Upper lobe of right lung (tissue), 1 donor: Measurements from ENCODE around the gene BCOR. TPM values are rescaled to one million over a fixed set of nuclear protein-coding genes. Genes with fewer than 3 reads are reported as not detected.

Experiments used
- ATAC-seq: fragments of 200-7000 bp; cut with Tn5 transposase; one replicate; pipeline ENCODE4 v1.9.1; 2020; ENCODE audit warnings: mild to moderate bottlenecking, moderate library complexity
- DNase-seq: peaks from one replicate; pipeline ENCODE4 v3.0.0-alpha.2; 2020
- H3K27ac ChIP-seq: fragments of 200-600 bp; one replicate; pipeline ENCODE4 v1.8.0; 2022
- H3K27me3 ChIP-seq: fragments of 200-600 bp; one replicate; pipeline ENCODE4 v1.8.0; 2022; ENCODE audit warnings: mild to moderate bottlenecking
- H3K36me3 ChIP-seq: fragments of 200-600 bp; one replicate; pipeline ENCODE4 v1.8.0; 2022
- H3K4me1 ChIP-seq: fragments of 200-600 bp; one replicate; pipeline ENCODE4 v1.8.0; 2022
- H3K4me3 ChIP-seq: fragments of 200-600 bp; one replicate; pipeline ENCODE4 v1.8.0; 2022; ENCODE audit warnings: mild to moderate bottlenecking
- H3K9me3 ChIP-seq: fragments of 200-600 bp; one replicate; pipeline ENCODE4 v1.8.0; 2022
- intact Hi-C: fragments of 100-400 bp; cut with DNase I; formaldehyde crosslinking; loops from one replicate; pipeline ENCODE4 v1.11.0; 2022
- total RNA-seq: library from RNA; stranded (reverse); fragmentation: NEBNext Ultra II Directional; extraction: Animal tissue kit (Norgen Biotek cat#: 25700); gene quantifications from one replicate; pipeline ENCODE4 v1.2.1, GENCODE V29; 2021
- TF ChIP-seq, protein P1 (sequence below): fragments of 200-600 bp; IDR thresholded peaks from one replicate; pipeline ENCODE4 v1.8.0; 2022; ENCODE audit warnings: antibody characterized with exemption
- donor health status: DM: no; HTN: yes; CAD: no; lungs with severe emphysema.

Gene BCOR
- total RNA-seq, 1 donor from 2014 or later = 26.1 TPM

DNA sequence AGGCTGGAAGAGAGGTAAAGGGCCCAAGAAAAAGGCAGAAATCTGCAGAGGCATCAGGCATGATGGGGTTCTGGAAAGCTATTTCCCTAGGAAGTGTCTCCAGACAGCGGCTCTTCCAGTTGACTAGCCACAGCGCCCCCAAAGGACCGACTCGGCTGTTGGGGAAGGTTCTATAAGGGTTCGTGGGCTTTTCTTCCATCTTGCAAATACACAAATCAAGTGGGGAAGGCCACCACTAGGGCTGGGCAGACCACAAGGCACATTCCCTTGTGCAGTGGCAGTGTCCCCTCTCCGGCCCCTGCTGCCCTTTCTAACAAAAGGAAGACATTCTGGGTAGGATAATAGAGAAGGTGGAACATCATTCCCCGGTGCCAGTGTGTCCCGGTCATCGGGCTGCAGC lies 18.2 kb downstream of the BCOR start:
- no peak overlapping the region for H3K4me3 ChIP-seq
- TF ChIP-seq, protein P1, sequence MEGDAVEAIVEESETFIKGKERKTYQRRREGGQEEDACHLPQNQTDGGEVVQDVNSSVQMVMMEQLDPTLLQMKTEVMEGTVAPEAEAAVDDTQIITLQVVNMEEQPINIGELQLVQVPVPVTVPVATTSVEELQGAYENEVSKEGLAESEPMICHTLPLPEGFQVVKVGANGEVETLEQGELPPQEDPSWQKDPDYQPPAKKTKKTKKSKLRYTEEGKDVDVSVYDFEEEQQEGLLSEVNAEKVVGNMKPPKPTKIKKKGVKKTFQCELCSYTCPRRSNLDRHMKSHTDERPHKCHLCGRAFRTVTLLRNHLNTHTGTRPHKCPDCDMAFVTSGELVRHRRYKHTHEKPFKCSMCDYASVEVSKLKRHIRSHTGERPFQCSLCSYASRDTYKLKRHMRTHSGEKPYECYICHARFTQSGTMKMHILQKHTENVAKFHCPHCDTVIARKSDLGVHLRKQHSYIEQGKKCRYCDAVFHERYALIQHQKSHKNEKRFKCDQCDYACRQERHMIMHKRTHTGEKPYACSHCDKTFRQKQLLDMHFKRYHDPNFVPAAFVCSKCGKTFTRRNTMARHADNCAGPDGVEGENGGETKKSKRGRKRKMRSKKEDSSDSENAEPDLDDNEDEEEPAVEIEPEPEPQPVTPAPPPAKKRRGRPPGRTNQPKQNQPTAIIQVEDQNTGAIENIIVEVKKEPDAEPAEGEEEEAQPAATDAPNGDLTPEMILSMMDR = no peak
- H3K4me1 ChIP-seq = peaks cover 2% of the 10 kb centered on the region
- DNase-seq = no peak
- intact Hi-C loops = no loop called here
- peaks cover 9% of the 10 kb centered on the region for H3K36me3 ChIP-seq
- H3K27ac ChIP-seq = no peak overlapping the region
- H3K9me3 ChIP-seq = no peaks in the 10 kb centered on the region
- ATAC-seq = no peak
- no peaks in the 10 kb centered on the region for H3K27me3 ChIP-seq

DNA sequence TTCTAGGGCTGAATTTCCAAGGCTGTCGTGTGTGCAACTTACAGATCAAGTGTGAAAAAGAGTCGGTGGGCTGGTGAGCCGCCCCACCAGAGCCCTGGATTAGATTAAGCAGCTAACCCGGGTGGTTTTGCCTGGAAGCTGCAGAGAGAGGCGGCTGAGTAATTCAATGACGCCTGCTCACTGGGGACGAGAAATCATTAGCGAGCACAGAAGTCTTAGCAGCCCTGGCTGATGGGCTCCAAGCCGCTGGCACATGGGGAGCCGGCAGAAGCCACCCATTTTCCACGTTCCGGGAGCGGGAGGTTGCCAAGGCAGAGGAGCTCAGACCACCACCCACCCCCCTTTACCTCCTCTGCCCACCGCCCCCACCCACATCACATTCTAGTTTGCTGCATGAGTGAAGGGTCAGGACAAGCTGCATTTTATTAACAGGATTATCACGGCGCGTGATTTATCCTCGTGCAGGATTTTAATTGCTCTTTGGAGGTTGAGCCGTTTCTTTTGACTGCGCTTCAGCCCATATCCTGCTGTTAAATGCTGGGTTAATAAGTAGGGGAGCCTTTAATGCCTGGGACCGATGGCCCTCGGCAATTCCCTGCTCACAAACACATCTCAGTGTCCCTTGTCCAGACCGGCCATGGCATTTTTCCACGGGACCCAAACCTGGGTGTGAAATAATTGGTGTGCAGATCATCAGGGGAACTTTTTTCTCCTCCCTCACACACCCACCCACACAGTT lies 19.1 kb downstream of the BCOR start:
- H3K27ac ChIP-seq = no peak overlapping the region
- intact Hi-C loops = no loop called here
- DNase-seq (no peak), ATAC-seq (no peak)
- H3K4me3 ChIP-seq = no peak overlapping the region
- no peaks in the 10 kb centered on the region for H3K9me3 ChIP-seq
- peaks cover 16% of the 10 kb centered on the region for H3K36me3 ChIP-seq
- TF ChIP-seq, protein P1 = no peak
- no peaks in the 10 kb centered on the region for H3K27me3 ChIP-seq
- H3K4me1 ChIP-seq = peaks cover 2% of the 10 kb centered on the region

DNA sequence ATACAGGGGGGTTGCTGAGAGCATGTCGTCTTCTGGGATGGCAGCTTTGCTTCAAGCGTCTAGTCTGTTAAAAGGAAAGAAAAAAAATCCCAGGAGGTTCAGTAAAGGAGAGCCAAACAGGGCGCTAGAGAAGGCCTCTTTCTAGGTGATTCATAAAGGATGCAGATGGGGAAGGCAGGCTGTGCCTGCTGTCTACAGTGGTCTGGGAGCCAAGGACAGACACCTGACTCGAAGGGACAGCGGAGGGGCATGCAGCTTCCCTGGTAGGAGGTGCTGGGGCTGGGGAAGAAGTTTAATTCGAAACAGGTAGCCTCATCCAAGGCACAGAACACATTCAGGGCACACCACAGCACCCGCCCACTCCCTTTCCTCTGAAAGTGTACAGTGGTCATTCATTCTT lies 19.9 kb downstream of the BCOR start:
- no peaks in the 10 kb centered on the region for H3K9me3 ChIP-seq
- no peaks in the 10 kb centered on the region for H3K27me3 ChIP-seq
- no peak for ATAC-seq
- peaks cover 23% of the 10 kb centered on the region for H3K36me3 ChIP-seq
- H3K27ac ChIP-seq = no peak overlapping the region
- H3K4me3 ChIP-seq = no peak overlapping the region
- intact Hi-C loops = no loop called here
- TF ChIP-seq, protein P1 = no peak
- DNase-seq = no peak
- H3K4me1 ChIP-seq = no peaks in the 10 kb centered on the region

GRCh38 chrX:40076750-40077575 lies 20.8 kb downstream of the BCOR start:
- no peak for ATAC-seq
- TF ChIP-seq, protein P1 = no peak
- H3K4me3 ChIP-seq = no peak overlapping the region
- H3K36me3 ChIP-seq = peaks cover 32% of the 10 kb centered on the region
- no peak overlapping the region for H3K27ac ChIP-seq
- H3K4me1 ChIP-seq = no peaks in the 10 kb centered on the region
- H3K9me3 ChIP-seq = no peaks in the 10 kb centered on the region
- no peaks in the 10 kb centered on the region for H3K27me3 ChIP-seq
- intact Hi-C loops = no loop called here
- DNase-seq = no peak

GRCh38 chrX:40074959-40075332 lies 22.8 kb downstream of the BCOR start:
- no peaks in the 10 kb centered on the region for H3K9me3 ChIP-seq
- ATAC-seq (no peak), DNase-seq (no peak)
- intact Hi-C loops = no loop called here
- no peak overlapping the region for H3K27ac ChIP-seq
- no peak overlapping the region for H3K4me3 ChIP-seq
- TF ChIP-seq, protein P1 = no peak
- no peaks in the 10 kb centered on the region for H3K4me1 ChIP-seq
- peaks cover 47% of the 10 kb centered on the region for H3K36me3 ChIP-seq
- H3K27me3 ChIP-seq = no peaks in the 10 kb centered on the region
